Upper lobe of right lung (tissue), 1 donor: ENCODE measurements around the gene UBQLN4. TPM values are rescaled to one million over a fixed set of nuclear protein-coding genes. Genes with fewer than 3 reads are reported as not detected.

ENCODE experiments used
- ATAC-seq: fragments of 200-7000 bp; cut with Tn5 transposase; one replicate; pipeline ENCODE4 v1.9.1; 2020; ENCODE audit warnings: mild to moderate bottlenecking, moderate library complexity
- DNase-seq: peaks from one replicate; pipeline ENCODE4 v3.0.0-alpha.2; 2020
- H3K27ac ChIP-seq: fragments of 200-600 bp; one replicate; pipeline ENCODE4 v1.8.0; 2022
- H3K27me3 ChIP-seq: fragments of 200-600 bp; one replicate; pipeline ENCODE4 v1.8.0; 2022; ENCODE audit warnings: mild to moderate bottlenecking
- H3K36me3 ChIP-seq: fragments of 200-600 bp; one replicate; pipeline ENCODE4 v1.8.0; 2022
- H3K4me1 ChIP-seq: fragments of 200-600 bp; one replicate; pipeline ENCODE4 v1.8.0; 2022
- H3K4me3 ChIP-seq: fragments of 200-600 bp; one replicate; pipeline ENCODE4 v1.8.0; 2022; ENCODE audit warnings: mild to moderate bottlenecking
- H3K9me3 ChIP-seq: fragments of 200-600 bp; one replicate; pipeline ENCODE4 v1.8.0; 2022
- intact Hi-C: fragments of 100-400 bp; cut with DNase I; formaldehyde crosslinking; loops from one replicate; pipeline ENCODE4 v1.11.0; 2022
- total RNA-seq: library from RNA; stranded (reverse); fragmentation: NEBNext Ultra II Directional; extraction: Animal tissue kit (Norgen Biotek cat#: 25700); gene quantifications from one replicate; pipeline ENCODE4 v1.2.1, GENCODE V29; 2021
- TF ChIP-seq, protein P1 (sequence below): fragments of 200-600 bp; IDR thresholded peaks from one replicate; pipeline ENCODE4 v1.8.0; 2022; ENCODE audit warnings: antibody characterized with exemption
- donor health status: DM: no; HTN: yes; CAD: no; lungs with severe emphysema.

The UBQLN4 gene
- total RNA-seq, 1 donor from 2014 or later: 37.0 TPM

DNA sequence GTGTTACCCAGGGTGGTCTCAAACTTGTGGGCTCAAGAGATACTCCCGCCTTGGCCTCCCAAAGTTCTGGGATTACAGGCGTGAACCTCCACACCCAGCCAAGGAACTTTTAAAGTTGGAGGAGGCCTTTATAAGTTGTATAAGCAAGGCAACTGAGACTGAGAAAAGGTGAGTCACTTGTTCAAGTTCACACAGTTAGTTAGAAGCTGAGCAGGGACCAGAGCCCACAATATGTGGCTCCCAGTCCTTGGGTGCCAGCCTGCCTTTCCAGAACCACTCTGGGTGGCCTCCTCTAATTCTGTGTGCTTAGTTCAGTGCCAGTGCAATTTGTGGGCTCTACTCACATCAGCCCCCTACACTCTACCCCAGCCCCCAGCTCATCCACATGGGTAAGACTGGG lies 11.0 kb upstream of the UBQLN4 start:
- TF ChIP-seq, protein P1, sequence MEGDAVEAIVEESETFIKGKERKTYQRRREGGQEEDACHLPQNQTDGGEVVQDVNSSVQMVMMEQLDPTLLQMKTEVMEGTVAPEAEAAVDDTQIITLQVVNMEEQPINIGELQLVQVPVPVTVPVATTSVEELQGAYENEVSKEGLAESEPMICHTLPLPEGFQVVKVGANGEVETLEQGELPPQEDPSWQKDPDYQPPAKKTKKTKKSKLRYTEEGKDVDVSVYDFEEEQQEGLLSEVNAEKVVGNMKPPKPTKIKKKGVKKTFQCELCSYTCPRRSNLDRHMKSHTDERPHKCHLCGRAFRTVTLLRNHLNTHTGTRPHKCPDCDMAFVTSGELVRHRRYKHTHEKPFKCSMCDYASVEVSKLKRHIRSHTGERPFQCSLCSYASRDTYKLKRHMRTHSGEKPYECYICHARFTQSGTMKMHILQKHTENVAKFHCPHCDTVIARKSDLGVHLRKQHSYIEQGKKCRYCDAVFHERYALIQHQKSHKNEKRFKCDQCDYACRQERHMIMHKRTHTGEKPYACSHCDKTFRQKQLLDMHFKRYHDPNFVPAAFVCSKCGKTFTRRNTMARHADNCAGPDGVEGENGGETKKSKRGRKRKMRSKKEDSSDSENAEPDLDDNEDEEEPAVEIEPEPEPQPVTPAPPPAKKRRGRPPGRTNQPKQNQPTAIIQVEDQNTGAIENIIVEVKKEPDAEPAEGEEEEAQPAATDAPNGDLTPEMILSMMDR: no peak
- ATAC-seq (no peak), DNase-seq (no peak)
- Histone ChIP-seq H3K4me3 (no peak overlapping the region), H3K4me1 (no peaks in the 10 kb centered on the region), H3K27ac (no peak overlapping the region), H3K9me3 (no peaks in the 10 kb centered on the region), H3K36me3 (no peaks in the 10 kb centered on the region), H3K27me3 (no peaks in the 10 kb centered on the region)
- intact Hi-C loops: no loop called here

DNA sequence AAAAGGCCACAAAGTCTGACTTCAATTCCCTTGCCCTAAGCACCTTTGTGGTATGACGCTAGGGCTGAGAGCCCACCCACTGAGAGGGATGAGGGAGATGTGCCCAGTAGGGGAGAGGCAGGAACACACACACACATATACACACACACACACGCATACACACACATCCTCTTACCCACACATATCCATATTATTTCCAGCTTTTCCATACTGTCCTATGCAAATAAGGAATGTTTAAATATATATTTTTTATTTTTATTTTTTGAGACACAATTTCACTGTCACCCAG lies 10.3 kb upstream of the UBQLN4 start:
- intact Hi-C loops: no loop called here
- H3K9me3 ChIP-seq: no peaks in the 10 kb centered on the region
- no peaks in the 10 kb centered on the region for H3K36me3 ChIP-seq
- H3K4me3 ChIP-seq: no peak overlapping the region
- DNase-seq: no peak
- no peaks in the 10 kb centered on the region for H3K27me3 ChIP-seq
- TF ChIP-seq, protein P1: no peak
- no peak overlapping the region for H3K27ac ChIP-seq
- ATAC-seq: no peak
- H3K4me1 ChIP-seq: no peaks in the 10 kb centered on the region

DNA sequence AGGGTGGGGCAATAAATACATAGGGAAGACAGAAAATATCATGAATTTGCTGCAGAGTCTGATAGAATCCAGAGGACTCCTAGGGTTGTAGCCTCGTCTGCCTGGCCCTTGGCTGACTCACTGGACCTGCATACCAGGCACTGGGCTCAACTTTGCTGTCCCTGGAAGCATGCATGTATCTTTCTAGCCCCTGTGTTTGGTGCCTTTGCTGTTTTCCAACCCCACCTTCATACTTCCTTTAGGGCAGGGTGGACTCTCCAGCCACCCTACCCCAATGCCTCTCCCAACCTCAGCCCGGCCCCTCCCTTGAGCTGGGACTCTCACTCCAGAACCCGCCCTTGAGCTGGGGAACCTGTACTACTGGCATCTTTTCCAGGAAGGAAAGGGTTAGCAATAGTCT lies 8.6 kb upstream of the UBQLN4 start:
- intact Hi-C loops: no loop called here
- Histone ChIP-seq H3K4me1 (no peaks in the 10 kb centered on the region), H3K27me3 (no peaks in the 10 kb centered on the region), H3K27ac (no peak overlapping the region), H3K9me3 (no peaks in the 10 kb centered on the region), H3K4me3 (peak overlapping the region; percentile 47), H3K36me3 (peaks cover 4% of the 10 kb centered on the region)
- no peak for DNase-seq
- peak; percentile 4 for ATAC-seq
- TF ChIP-seq, protein P1: no peak

DNA sequence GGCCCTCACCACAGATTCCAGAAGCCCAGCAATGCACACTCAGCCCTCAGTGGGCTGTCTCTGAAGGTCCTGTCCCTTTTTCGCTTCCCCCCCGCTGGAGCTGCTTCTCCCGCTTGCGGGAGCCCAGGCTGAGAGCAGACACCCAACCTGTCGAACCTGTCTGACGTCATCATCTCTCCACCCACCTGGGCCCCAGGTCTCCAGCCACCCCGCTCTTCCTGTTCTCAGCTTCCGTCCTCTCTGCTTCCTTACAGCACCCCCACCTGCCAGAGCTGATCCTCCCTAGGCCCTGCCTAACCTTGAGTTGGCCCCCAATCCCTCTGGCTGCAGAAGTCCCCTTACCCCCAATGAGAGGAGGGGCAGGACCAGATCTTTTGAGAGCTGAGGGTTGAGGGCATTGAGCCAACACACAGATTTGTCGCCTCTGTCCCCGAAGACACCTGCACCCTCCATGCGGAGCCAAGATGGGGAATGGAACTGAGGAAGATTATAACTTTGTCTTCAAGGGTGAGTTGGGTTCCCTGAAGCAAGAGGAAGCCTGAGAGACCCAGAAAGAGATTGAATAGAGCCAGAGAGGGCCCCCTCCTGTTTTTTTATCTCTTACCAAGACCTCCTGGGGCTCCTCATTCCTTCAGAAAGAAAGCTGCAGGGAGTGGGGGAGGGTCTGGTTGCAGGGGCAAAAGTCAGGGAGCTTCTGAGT lies 7.5 kb upstream of the UBQLN4 start, which contains the start of gene RAB25:
TSS of gene RAB25 (plus strand) at position 224 of the 700 bp plus-strand sequence. CDS start at position 465, 241 bp downstream.
- Histone ChIP-seq H3K27me3 (no peaks in the 10 kb centered on the region), H3K9me3 (no peaks in the 10 kb centered on the region), H3K4me3 (peak within 1 kb of the TSS; percentile 47), H3K27ac (peak within 1 kb of the TSS; percentile 36), H3K4me1 (no peaks in the 10 kb centered on the region), H3K36me3 (peaks cover 4% of the 10 kb centered on the region)
- ATAC-seq (peak; percentile 91), DNase-seq (peak; percentile 86)
- TF ChIP-seq, protein P1: no peak
- intact Hi-C loops: no loop called here

DNA sequence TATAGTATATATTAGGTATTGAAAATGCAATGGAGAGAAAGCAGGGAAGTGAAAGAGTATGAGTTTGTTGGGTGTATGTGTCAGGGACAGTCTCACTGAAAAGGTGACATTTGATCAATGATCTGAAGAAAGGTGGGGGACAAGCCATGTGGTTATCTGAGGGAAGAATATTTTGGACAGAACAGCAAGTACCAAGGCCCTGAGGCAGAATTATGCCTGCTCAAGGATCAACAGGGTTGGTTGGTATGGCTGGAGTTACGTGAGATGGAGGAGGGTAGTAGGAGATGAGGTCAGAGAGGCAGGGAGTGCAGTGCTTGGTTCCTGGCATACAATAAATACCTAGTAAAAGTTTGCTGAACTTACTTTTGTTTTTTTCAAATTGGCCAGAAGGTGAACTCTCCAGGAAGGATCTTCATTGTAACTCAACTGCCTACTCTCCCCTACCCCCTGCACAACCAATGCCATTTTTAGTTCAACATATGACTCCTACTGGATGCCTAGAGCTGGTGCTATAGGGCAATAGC lies 2.8 kb upstream of the UBQLN4 start:
- Histone ChIP-seq H3K4me3 (peak overlapping the region; percentile 93), H3K27ac (no peak overlapping the region), H3K4me1 (peaks cover 8% of the 10 kb centered on the region), H3K36me3 (peaks cover 4% of the 10 kb centered on the region), H3K27me3 (no peaks in the 10 kb centered on the region), H3K9me3 (no peaks in the 10 kb centered on the region)
- DNase-seq: no peak
- ATAC-seq: no peak
- intact Hi-C loops: no loop called here
- TF ChIP-seq, protein P1: no peak
